Measurements from ENCODE around the gene EIF4EBP3. TPM values are rescaled to one million over a fixed set of nuclear protein-coding genes. Genes with fewer than 3 reads are reported as not detected.

EIF4EBP3 gene
- total and polyA plus RNA-seq, 2 donors (not counting 3 experiments of a cell fraction or from before 2014, with no cell fraction given), result 3.7 to 7.6 TPM

DNA sequence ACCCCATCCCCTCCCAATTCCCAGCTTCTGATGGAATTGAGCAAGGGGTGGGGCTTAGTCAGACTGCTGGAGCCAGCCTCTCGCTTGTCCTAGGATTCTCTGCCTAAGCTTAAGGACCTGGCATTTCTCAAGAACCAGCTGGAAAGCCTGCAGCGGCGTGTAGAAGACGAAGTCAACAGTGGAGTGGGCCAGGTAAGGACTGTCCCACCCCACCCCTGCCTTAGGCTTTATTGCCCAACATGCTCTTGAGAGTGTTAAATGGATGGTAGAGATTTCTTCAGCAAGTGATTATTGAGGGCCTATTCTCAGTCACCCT lies 18.3 kb downstream of the EIF4EBP3 start:
- H3K27me3 ChIP-seq (ENCODE audit: control insufficient read depth in 2 of 2, insufficient read depth in 2 of 2, low read length in 2 of 2), result no peaks in the 10 kb centered on the region
- H3K9me1 ChIP-seq (replicated peaks; ENCODE audit: control insufficient read depth, extremely low read depth, insufficient read depth, low read length), result no peaks in the 10 kb centered on the region
- H3K27ac ChIP-seq (ENCODE audit: insufficient read depth, low read depth, low read length), result no peak overlapping the region
- CTCF ChIA-PET, result interaction anchor here (1.0 to 3.3 kb wide), 4 partner anchors 18 to 73 kb away, joined by 4 to 22 read pairs (median 8); partner anchors contain the start of genes CD14, EIF4EBP3 and TMCO6
- intact Hi-C loops (cut with micrococcal nuclease) (loop anchor here (2.0 kb wide), 1 partner anchor 31 kb away; no protein-coding TSS in a partner anchor), dilution Hi-C loops (cut with MboI; ENCODE audit: extremely low pct_ligation_motif_present, low sequenced_read_pairs) (no loop called here)
- H3K4me2 ChIP-seq (ENCODE audit: insufficient read depth, low read length), result peak overlapping the region; percentile 94
- H3K4me1 ChIP-seq (ENCODE audit: control insufficient read depth, extremely low read depth, insufficient read depth, low read length), result peaks cover 8% of the 10 kb centered on the region
- FAIRE-seq (no peak), DNase-seq (ENCODE audit: low read depth, low spot score) (no peak)
- POLR2A ChIA-PET, result interaction anchor here (0.9 kb wide), 1 partner anchor 125 kb away, joined by 4 read pairs; the partner anchor contains the start of genes HARS1 and HARS2
- BruUV-seq (replicated peaks), result no TSS peak
- peaks cover 3 to 24% of the 10 kb centered on the region in 2 experiments for H3K36me3 ChIP-seq (ENCODE audit: control insufficient read depth in 2 of 2, extremely low read depth in 1 of 2, insufficient read depth in 2 of 2, low read length in 2 of 2)
- H4K20me1 ChIP-seq (replicated peaks; ENCODE audit: control insufficient read depth, extremely low read depth, insufficient read depth, low read length), result no peaks in the 10 kb centered on the region
- H3K4me3 ChIP-seq (replicated peaks in 1 of 3; ENCODE audit: insufficient read depth in 1 of 3, low read depth in 1 of 3, low read length in 3 of 3), result peak overlapping the region in 1 of 3 experiments; percentile 84
- H2AFZ ChIP-seq (ENCODE audit: low read depth, low read length), result no peak overlapping the region
- no peak overlapping the region for H3K9ac ChIP-seq (replicated peaks; ENCODE audit: extremely low read depth, insufficient read depth, low read length)
- TF ChIP-seq FOS (IDR thresholded peaks at IDR 0.05; ENCODE audit: borderline replicate concordance, insufficient read depth, low read length) (no peak), POLR2AphosphoS5 (IDR thresholded peaks at IDR 0.05; ENCODE audit: insufficient read depth, low read depth, low read length) (no peak), EZH2 (IDR thresholded peaks at IDR 0.05; ENCODE audit: borderline replicate concordance, low read depth, low read length, severe bottlenecking) (no peak), MYC (IDR thresholded peaks at IDR 0.05; ENCODE audit: low read depth, low read length) (no peak), POLR2A (IDR thresholded peaks at IDR 0.05; ENCODE audit: low read depth, low read length) (no peak), GATA2 (IDR thresholded peaks at IDR 0.05; ENCODE audit: insufficient read depth, insufficient read length, low read depth, low read length) (no peak), JUN (IDR thresholded peaks at IDR 0.05; ENCODE audit: borderline replicate concordance, insufficient read depth, insufficient read length, low read depth) (no peak), MAX (IDR thresholded peaks at IDR 0.05; ENCODE audit: insufficient read depth, insufficient read length) (no peak)
- TF ChIP-seq, protein P1, sequence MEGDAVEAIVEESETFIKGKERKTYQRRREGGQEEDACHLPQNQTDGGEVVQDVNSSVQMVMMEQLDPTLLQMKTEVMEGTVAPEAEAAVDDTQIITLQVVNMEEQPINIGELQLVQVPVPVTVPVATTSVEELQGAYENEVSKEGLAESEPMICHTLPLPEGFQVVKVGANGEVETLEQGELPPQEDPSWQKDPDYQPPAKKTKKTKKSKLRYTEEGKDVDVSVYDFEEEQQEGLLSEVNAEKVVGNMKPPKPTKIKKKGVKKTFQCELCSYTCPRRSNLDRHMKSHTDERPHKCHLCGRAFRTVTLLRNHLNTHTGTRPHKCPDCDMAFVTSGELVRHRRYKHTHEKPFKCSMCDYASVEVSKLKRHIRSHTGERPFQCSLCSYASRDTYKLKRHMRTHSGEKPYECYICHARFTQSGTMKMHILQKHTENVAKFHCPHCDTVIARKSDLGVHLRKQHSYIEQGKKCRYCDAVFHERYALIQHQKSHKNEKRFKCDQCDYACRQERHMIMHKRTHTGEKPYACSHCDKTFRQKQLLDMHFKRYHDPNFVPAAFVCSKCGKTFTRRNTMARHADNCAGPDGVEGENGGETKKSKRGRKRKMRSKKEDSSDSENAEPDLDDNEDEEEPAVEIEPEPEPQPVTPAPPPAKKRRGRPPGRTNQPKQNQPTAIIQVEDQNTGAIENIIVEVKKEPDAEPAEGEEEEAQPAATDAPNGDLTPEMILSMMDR (IDR thresholded peaks at IDR 0.05; ENCODE audit: extremely low read depth in 1 of 2, insufficient read depth in 1 of 2, low read depth in 1 of 2, low read length in 2 of 2), result no peak
- peaks cover 9% of the 10 kb centered on the region for H3K79me2 ChIP-seq (ENCODE audit: control insufficient read depth, insufficient read depth, low read length)
- H3K9me3 ChIP-seq (replicated peaks; ENCODE audit: control insufficient read depth, insufficient read depth, low read length), result no peaks in the 10 kb centered on the region

All from endothelial cell of umbilical vein (primary cell).